Body of pancreas (tissue), 4 donors: Measurements from ENCODE around the gene IL1RL2. TPM values are rescaled to one million over a fixed set of nuclear protein-coding genes. Genes with fewer than 3 reads are reported as not detected.

Experiments used
- ATAC-seq: fragments of 150-250 bp; one replicate; pipeline ENCODE4 v1.9.1; 2016
- DNase-seq, 4 donors: peaks; one replicate each; pipeline ENCODE4 v3.0.0-alpha.2; 2019
- H3K27ac ChIP-seq, 4 donors: fragments of 200-600 bp; sonication (generic); 1 replicate in 3 of 4; 2 replicates in 1 of 4; pipeline versions ENCODE4 v1.5.1 to v1.6.1; 2016 to 2019; ENCODE audit warnings: mild to moderate bottlenecking in 1 of 4, mixed read lengths in 1 of 4, moderate library complexity in 1 of 4
- H3K27me3 ChIP-seq, 2 donors: fragments of 200-600 bp; sonication (generic); one replicate each; pipeline ENCODE4 v1.6.0; 2016; ENCODE audit warnings: mild to moderate bottlenecking in 1 of 2
- H3K36me3 ChIP-seq, 2 donors: fragments of 200-600 bp; sonication (generic); replicated peaks in 1 of 2; 2 replicates each; pipeline ENCODE4 v1.5.1; 2016; ENCODE audit warnings: low read depth in 2 of 2; ENCODE audit not compliant: insufficient read depth in 1 of 2
- H3K4me1 ChIP-seq: fragments of 200-600 bp; sonication (generic); one replicate; pipeline ENCODE4 v1.6.0; 2016
- H3K4me3 ChIP-seq, 2 donors: fragments of 200-600 bp; sonication (generic); 1 replicate in 1 of 2; 2 replicates in 1 of 2; pipeline ENCODE4 v1.5.1; 2016 to 2019
- H3K9me3 ChIP-seq, 3 donors: fragments of 200-600 bp; sonication (generic); 1 replicate in 2 of 3; 2 replicates in 1 of 3; pipeline ENCODE4 v1.5.1; 2016
- POLR2A ChIP-seq, 3 donors: fragments of 450-650 bp; IDR thresholded peaks; one replicate each; pipeline ENCODE4 v1.6.1; 2016; ENCODE audit warnings: antibody characterized with exemption in 3 of 3, mild to moderate bottlenecking in 2 of 3
- WGBS, 2 donors: methylation state at CpG; one replicate each; pipeline ENCODE4 v1.1.5; 2017; 5-methylcytosine and 5-hydroxymethylcytosine counted together
- intact Hi-C: fragments of 100-400 bp; cut with DNase I; formaldehyde crosslinking; loops from one replicate; pipeline ENCODE4 v1.15.1; 2023
- total RNA-seq, 2 donors: library from RNA; depleted of rRNA; stranded (reverse); fragments of >200 nt; gene quantifications; one replicate each; pipeline ENCODE4 v1.1.0, GENCODE V29; 2016
- TF ChIP-seq, protein P1 (sequence below), 7 experiments: fragments of 450-650 bp in 4 of 7; fragments of 200-600 bp in 3 of 7; sonication (generic) in 3 of 7; IDR thresholded peaks; one replicate each; pipeline ENCODE4 v1.5.1; 2016 to 2019; ENCODE audit warnings: antibody characterized with exemption in 7 of 7

IL1RL2 gene
- total RNA-seq, 2 donors from 2014 or later, result 0.52 TPM; not detected in 1

- Histone ChIP-seq H3K4me1 (no peaks in the 10 kb centered on the region), H3K36me3 (no peaks in the 10 kb centered on the region), H3K27ac (no peak overlapping the region), H3K27me3 (no peaks in the 10 kb centered on the region), H3K9me3 (no peaks in the 10 kb centered on the region), H3K4me3 (no peak overlapping the region)
- DNase-seq (no peak), ATAC-seq (peak; percentile 45)
- TF ChIP-seq POLR2A (IDR thresholded peaks at IDR 0.05), result no peak
- TF ChIP-seq, protein P1, sequence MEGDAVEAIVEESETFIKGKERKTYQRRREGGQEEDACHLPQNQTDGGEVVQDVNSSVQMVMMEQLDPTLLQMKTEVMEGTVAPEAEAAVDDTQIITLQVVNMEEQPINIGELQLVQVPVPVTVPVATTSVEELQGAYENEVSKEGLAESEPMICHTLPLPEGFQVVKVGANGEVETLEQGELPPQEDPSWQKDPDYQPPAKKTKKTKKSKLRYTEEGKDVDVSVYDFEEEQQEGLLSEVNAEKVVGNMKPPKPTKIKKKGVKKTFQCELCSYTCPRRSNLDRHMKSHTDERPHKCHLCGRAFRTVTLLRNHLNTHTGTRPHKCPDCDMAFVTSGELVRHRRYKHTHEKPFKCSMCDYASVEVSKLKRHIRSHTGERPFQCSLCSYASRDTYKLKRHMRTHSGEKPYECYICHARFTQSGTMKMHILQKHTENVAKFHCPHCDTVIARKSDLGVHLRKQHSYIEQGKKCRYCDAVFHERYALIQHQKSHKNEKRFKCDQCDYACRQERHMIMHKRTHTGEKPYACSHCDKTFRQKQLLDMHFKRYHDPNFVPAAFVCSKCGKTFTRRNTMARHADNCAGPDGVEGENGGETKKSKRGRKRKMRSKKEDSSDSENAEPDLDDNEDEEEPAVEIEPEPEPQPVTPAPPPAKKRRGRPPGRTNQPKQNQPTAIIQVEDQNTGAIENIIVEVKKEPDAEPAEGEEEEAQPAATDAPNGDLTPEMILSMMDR (IDR thresholded peaks at IDR 0.05), result no peak
- intact Hi-C loops, result no loop called here
- WGBS, 2 donors, result 85 to 89% methylated on average over 1 of the region's 1 CpG
Observed at GRCh38 chr2:102266204-102266603, 79.4 kb downstream of the IL1RL2 start.

DNA sequence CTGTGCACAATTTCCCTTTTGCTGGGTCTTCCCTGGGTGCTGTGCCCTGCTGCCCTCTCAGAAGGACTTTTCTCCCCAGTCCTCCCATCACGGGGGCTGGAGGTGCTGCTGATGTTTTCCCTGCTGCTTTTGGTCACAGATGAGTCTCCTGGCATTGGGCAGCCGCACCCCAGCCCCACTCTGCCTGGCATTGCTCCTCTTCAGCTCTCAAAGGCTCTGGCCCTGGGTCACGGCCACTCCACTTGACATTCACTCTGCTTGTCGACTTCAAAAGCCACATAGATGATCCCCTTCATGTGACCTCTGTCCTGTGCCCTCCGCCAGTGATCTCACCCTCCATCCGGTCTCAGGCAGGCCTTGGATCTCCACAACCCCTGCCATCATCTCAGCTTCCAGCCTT lies 81.0 kb downstream of the IL1RL2 start:
- no peak for TF ChIP-seq POLR2A (IDR thresholded peaks at IDR 0.05)
- TF ChIP-seq, protein P1 (IDR thresholded peaks at IDR 0.05), result no peak
- 72 to 79% methylated on average over 6 of the region's 6 CpGs for WGBS, 2 donors
- no peak for DNase-seq
- Histone ChIP-seq H3K9me3 (no peaks in the 10 kb centered on the region), H3K4me1 (no peaks in the 10 kb centered on the region), H3K4me3 (no peak overlapping the region), H3K27ac (no peak overlapping the region), H3K27me3 (no peaks in the 10 kb centered on the region), H3K36me3 (no peaks in the 10 kb centered on the region)
- intact Hi-C loops, result no loop called here
- no peak for ATAC-seq

DNA sequence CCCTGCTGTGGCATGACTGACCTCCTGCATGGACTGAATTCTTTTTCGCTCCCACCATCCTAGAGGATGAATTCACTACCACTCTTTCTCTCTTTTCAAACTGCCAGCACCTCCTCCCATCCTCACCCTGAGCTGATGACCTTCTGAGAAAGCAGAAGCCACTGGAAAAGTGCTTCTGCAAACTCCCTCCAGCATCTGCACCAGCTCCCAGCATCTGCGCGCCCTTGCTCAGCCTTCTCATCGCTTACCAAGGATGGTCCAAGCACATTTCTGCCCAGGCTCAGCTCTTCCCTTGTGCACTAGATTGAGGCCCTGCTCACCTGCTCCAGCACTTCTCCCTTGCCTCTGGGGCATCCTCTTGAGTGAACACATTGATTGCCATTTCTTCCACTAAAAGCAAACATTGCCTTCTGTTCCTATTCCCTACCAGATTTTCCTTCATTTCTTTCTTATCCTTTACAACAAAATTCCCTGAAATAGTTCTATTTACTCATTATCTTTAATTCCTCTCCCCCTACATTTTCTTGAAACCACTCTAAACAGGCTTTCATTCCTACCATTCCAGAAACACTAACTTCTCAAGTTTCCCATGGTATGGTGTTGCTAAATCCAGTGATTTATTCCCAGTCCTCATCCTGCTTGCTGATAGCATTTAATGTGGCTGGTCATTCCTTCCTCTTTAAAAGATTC lies 81.8 kb downstream of the IL1RL2 start:
- intact Hi-C loops, result no loop called here
- TF ChIP-seq POLR2A (IDR thresholded peaks at IDR 0.05), result no peak
- TF ChIP-seq, protein P1 (IDR thresholded peaks at IDR 0.05), result no peak
- 86 to 91% methylated on average over 4 of the region's 4 CpGs for WGBS, 2 donors
- no peaks in the 10 kb centered on the region for H3K27me3 ChIP-seq
- peak; percentile 33 for ATAC-seq
- H3K4me3 ChIP-seq, result no peak overlapping the region
- H3K36me3 ChIP-seq, result no peaks in the 10 kb centered on the region
- no peak for DNase-seq
- H3K27ac ChIP-seq, result no peak overlapping the region
- no peaks in the 10 kb centered on the region for H3K4me1 ChIP-seq
- H3K9me3 ChIP-seq, result no peaks in the 10 kb centered on the region

- Histone ChIP-seq H3K36me3 (no peaks in the 10 kb centered on the region), H3K4me1 (no peaks in the 10 kb centered on the region), H3K9me3 (no peaks in the 10 kb centered on the region), H3K4me3 (no peak overlapping the region), H3K27ac (no peak overlapping the region), H3K27me3 (no peaks in the 10 kb centered on the region)
- intact Hi-C loops, result no loop called here
- no peak for DNase-seq
- whole genome bisulfite sequencing, 2 donors, result 85 to 87% methylated on average over 4 of the region's 4 CpGs
- no peak for TF ChIP-seq POLR2A (IDR thresholded peaks at IDR 0.05)
- TF ChIP-seq, protein P1 (IDR thresholded peaks at IDR 0.05), result no peak
- ATAC-seq, result no peak
Observed at GRCh38 chr2:102269200-102269524, 82.3 kb downstream of the IL1RL2 start.

GRCh38 chr2:102271844-102272243 lies 85.0 kb downstream of the IL1RL2 start:
- no peaks in the 10 kb centered on the region for H3K9me3 ChIP-seq
- DNase-seq (no peak), ATAC-seq (no peak)
- TF ChIP-seq, protein P1 (IDR thresholded peaks at IDR 0.05), result no peak
- TF ChIP-seq POLR2A (IDR thresholded peaks at IDR 0.05), result no peak
- H3K27me3 ChIP-seq, result no peaks in the 10 kb centered on the region
- H3K36me3 ChIP-seq, result no peaks in the 10 kb centered on the region
- no peaks in the 10 kb centered on the region for H3K4me1 ChIP-seq
- intact Hi-C loops, result no loop called here
- H3K4me3 ChIP-seq, result no peak overlapping the region
- WGBS, 2 donors, result 57 to 71% methylated on average over 5 of the region's 5 CpGs
- no peak overlapping the region for H3K27ac ChIP-seq
